Motor neuron (in vitro differentiated cells): ENCODE results near the gene NACA2. TPM values are rescaled to one million over a fixed set of nuclear protein-coding genes. Genes with fewer than 3 reads are reported as not detected.

Source experiments
- ATAC-seq, 8 experiments: fragments of 200-7000 bp; cut with Tn5 transposase; replicated peaks in 6 of 8; 2 replicates each; pipeline ENCODE4 v1.8.0; 2021; ENCODE audit warnings: mild to moderate bottlenecking in 8 of 8, moderate library complexity in 8 of 8
- H3K27ac ChIP-seq, 2 donors: fragments of 250-450 bp; sonication (Bioruptor Pico); 2 replicates each; pipeline ENCODE4 v1.9.0; 2021; ENCODE audit warnings: antibody characterized with exemption in 2 of 2, mild to moderate bottlenecking in 2 of 2, moderate library complexity in 1 of 2
- H3K4me1 ChIP-seq, 2 donors: fragments of 250-450 bp; sonication (Bioruptor Pico); replicated peaks in 1 of 2; 2 replicates each; pipeline ENCODE4 v1.6.1; 2021; ENCODE audit warnings: antibody characterized with exemption in 2 of 2, mild to moderate bottlenecking in 2 of 2, moderate library complexity in 1 of 2
- H3K4me3 ChIP-seq, 5 donors: fragments of 250-450 bp; sonication (Bioruptor Pico); 2 replicates each; pipeline ENCODE4 v1.9.0; 2021; ENCODE audit warnings: antibody characterized with exemption in 5 of 5, mild to moderate bottlenecking in 5 of 5, moderate library complexity in 4 of 5
- WGBS, 10 experiments: fragments of 450-650 bp; shearing (Covaris generic); methylation state at CpG; one replicate each; pipeline ENCODE4 v1.0.0; 2022; 5-methylcytosine and 5-hydroxymethylcytosine counted together
- in situ Hi-C, 9 experiments: fragments of 400-800 bp; cut with MboI; loops; one replicate each; pipeline ENCODE4 v1.15.0; 2021; ENCODE audit warnings: low sequenced_read_pairs in 9 of 9, low pct_unique_long_range_greater_than_20kb in 2 of 9; ENCODE audit not compliant: unreplicated experiment in 9 of 9
- total RNA-seq, 8 experiments: library from RNA; unstranded; fragments of 300-600 nt; gene quantifications; 2 replicates each; pipeline versions ENCODE4 v1.2.3 to v1.2.4, GENCODE V29; 2022

The NACA2 gene
- total RNA-seq, 8 experiments from 2014 or later, result 0.25 to 0.41 TPM; not detected in 6

- in situ Hi-C loops, result no loop called here
- Histone ChIP-seq H3K27ac (no peak overlapping the region), H3K4me1 (no peaks in the 10 kb centered on the region), H3K4me3 (no peak overlapping the region)
- ATAC-seq, result no peak
- 0 to 100% (median 89%) methylated on average over 1 to 2 of the region's 2 CpGs; no CpG with 5 or more reads in 6 of the 10 experiments for WGBS, 10 experiments
Observed at GRCh38 chr17:61621317-61621716, 30.3 kb upstream of the NACA2 start.

GRCh38 chr17:61619953-61620352 lies 28.9 kb upstream of the NACA2 start:
- Histone ChIP-seq H3K27ac (no peak overlapping the region), H3K4me1 (no peaks in the 10 kb centered on the region), H3K4me3 (no peak overlapping the region)
- no peak for ATAC-seq
- WGBS, 10 experiments, result 38 to 100% (median 100%) methylated on average over 1 of the region's 1 CpG; no CpG with 5 or more reads in 1 of the 10 experiments
- in situ Hi-C loops, result no loop called here

- in situ Hi-C loops, result no loop called here
- no peak for ATAC-seq
- Histone ChIP-seq H3K27ac (no peak overlapping the region), H3K4me3 (no peak overlapping the region), H3K4me1 (no peaks in the 10 kb centered on the region)
- 0 to 83% (median 50%) methylated on average over 1 of the region's 1 CpG; no CpG with 5 or more reads in 1 of the 10 experiments for WGBS, 10 experiments
Observed at GRCh38 chr17:61619493-61619892, 28.5 kb upstream of the NACA2 start.

- H3K27ac ChIP-seq, result no peak overlapping the region
- in situ Hi-C loops, result no loop called here
- WGBS, 10 experiments, result 0 to 100% (median 37%) methylated on average over 1 of the region's 1 CpG
- ATAC-seq, result no peak
- no peaks in the 10 kb centered on the region for H3K4me1 ChIP-seq
- H3K4me3 ChIP-seq, result no peak overlapping the region
Observed at GRCh38 chr17:61618950-61619349, 27.9 kb upstream of the NACA2 start.

GRCh38 chr17:61617330-61617729 lies 26.3 kb upstream of the NACA2 start:
- Histone ChIP-seq H3K4me1 (no peaks in the 10 kb centered on the region), H3K27ac (no peak overlapping the region), H3K4me3 (no peak overlapping the region)
- no peak for ATAC-seq
- in situ Hi-C loops, result no loop called here
- 7 to 100% (median 81%) methylated on average over 1 to 4 of the region's 4 CpGs; no CpG with 5 or more reads in 1 of the 10 experiments for WGBS, 10 experiments

- in situ Hi-C loops, result no loop called here
- peaks cover 0 to 2% of the 10 kb centered on the region in 2 donors for H3K4me1 ChIP-seq
- no peak overlapping the region for H3K27ac ChIP-seq
- WGBS, 10 experiments, result 0 to 83% (median 43%) methylated on average over 1 of the region's 1 CpG; no CpG with 5 or more reads in 3 of the 10 experiments
- no peak overlapping the region for H3K4me3 ChIP-seq
- no peak for ATAC-seq
Observed at GRCh38 chr17:61616783-61617182, 25.8 kb upstream of the NACA2 start.

GRCh38 chr17:61614219-61614618 lies 23.2 kb upstream of the NACA2 start:
- no peak overlapping the region for H3K27ac ChIP-seq
- ATAC-seq, result no peak
- H3K4me3 ChIP-seq, result no peak overlapping the region
- H3K4me1 ChIP-seq, result peaks cover 0 to 5% of the 10 kb centered on the region in 2 donors
- in situ Hi-C loops, result no loop called here

GRCh38 chr17:61611323-61611722 lies 20.3 kb upstream of the NACA2 start:
- ATAC-seq, result no peak
- H3K27ac ChIP-seq, result no peak overlapping the region
- H3K4me3 ChIP-seq, result no peak overlapping the region
- peaks cover 0 to 5% of the 10 kb centered on the region in 2 donors for H3K4me1 ChIP-seq
- WGBS, 10 experiments, result 40 to 100% (median 93%) methylated on average over 4 to 6 of the region's 6 CpGs; no CpG with 5 or more reads in 1 of the 10 experiments
- in situ Hi-C loops, result no loop called here

- no peak for ATAC-seq
- H3K4me1 ChIP-seq, result no peaks in the 10 kb centered on the region
- H3K4me3 ChIP-seq, result no peak overlapping the region
- H3K27ac ChIP-seq, result no peak overlapping the region
- in situ Hi-C loops, result no loop called here
Observed at GRCh38 chr17:61605692-61606091, 14.7 kb upstream of the NACA2 start.

- Histone ChIP-seq H3K4me1 (no peaks in the 10 kb centered on the region), H3K27ac (no peak overlapping the region), H3K4me3 (no peak overlapping the region)
- in situ Hi-C loops, result no loop called here
- 51 to 100% (median 91%) methylated on average over 1 to 3 of the region's 4 CpGs; no CpG with 5 or more reads in 1 of the 10 experiments for WGBS, 10 experiments
- ATAC-seq, result no peak
Observed at GRCh38 chr17:61601297-61601696, 10.3 kb upstream of the NACA2 start.

GRCh38 chr17:61600621-61601020 lies 9.6 kb upstream of the NACA2 start:
- no peak overlapping the region for H3K27ac ChIP-seq
- in situ Hi-C loops, result no loop called here
- H3K4me1 ChIP-seq, result no peaks in the 10 kb centered on the region
- H3K4me3 ChIP-seq, result no peak overlapping the region
- WGBS, 10 experiments, result 0 to 54% (median 46%) methylated on average over 1 to 2 of the region's 2 CpGs; no CpG with 5 or more reads in 3 of the 10 experiments
- ATAC-seq, result no peak

- Histone ChIP-seq H3K4me1 (no peaks in the 10 kb centered on the region), H3K4me3 (no peak overlapping the region), H3K27ac (no peak overlapping the region)
- no peak for ATAC-seq
- in situ Hi-C loops, result no loop called here
- 0 to 90% (median 61%) methylated on average over 1 to 3 of the region's 3 CpGs; no CpG with 5 or more reads in 3 of the 10 experiments for WGBS, 10 experiments
Observed at GRCh38 chr17:61599608-61600007, 8.6 kb upstream of the NACA2 start.

- Histone ChIP-seq H3K27ac (no peak overlapping the region), H3K4me3 (no peak overlapping the region), H3K4me1 (no peaks in the 10 kb centered on the region)
- in situ Hi-C loops, result no loop called here
- ATAC-seq, result no peak
- WGBS, 10 experiments, result 40 to 90% (median 65%) methylated on average over 1 to 2 of the region's 2 CpGs; no CpG with 5 or more reads in 2 of the 10 experiments
Observed at GRCh38 chr17:61598014-61598413, 7.0 kb upstream of the NACA2 start.

GRCh38 chr17:61597607-61598006 lies 6.6 kb upstream of the NACA2 start:
- whole genome bisulfite sequencing, 10 experiments, result 6 to 100% (median 92%) methylated on average over 2 to 3 of the region's 3 CpGs; no CpG with 5 or more reads in 1 of the 10 experiments
- in situ Hi-C loops, result no loop called here
- Histone ChIP-seq H3K4me1 (no peaks in the 10 kb centered on the region), H3K27ac (no peak overlapping the region), H3K4me3 (no peak overlapping the region)
- ATAC-seq, result peak in 2 of 8 experiments; percentile 50 to 60
